ENCODE results near the gene MICALL2.

MICALL2 gene

DNA sequence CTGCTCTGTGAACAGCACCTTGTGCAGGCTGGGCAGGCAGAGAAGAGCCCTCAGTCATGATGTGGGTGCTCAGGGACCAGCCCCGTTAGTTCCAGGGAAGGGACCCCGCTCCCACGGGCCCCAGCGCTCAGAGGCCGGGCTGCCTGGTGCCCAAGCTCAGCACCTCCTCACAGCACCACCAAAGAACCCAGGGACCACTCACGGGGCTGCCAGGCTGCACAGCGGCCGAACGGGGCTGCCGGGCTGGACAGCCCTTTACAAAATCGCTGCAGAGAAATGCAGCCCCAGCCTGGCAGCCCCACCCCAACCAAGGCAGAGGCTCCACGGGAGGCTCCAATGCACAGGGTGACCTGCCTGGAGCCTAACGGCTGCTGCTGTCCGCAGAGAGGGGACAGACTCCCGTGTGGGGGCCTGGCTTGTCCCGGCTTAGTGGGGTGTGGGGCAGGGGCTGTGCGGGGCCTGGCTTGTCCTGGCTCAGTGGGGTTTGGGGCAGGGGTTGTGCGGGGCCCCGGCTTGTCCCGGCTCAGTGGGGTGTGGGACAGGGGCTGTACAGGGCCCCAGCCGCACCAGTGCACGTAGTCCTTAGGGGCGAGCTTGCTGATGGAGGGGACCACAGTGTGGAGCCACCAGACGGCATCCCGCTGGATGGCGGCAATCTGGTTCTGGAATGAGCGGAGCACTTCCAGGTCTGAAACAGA is 35.7 kb upstream of the MICALL2 start:
- no peak overlapping the region for H3K4me3 ChIP-seq (ENCODE audit: low read depth, low read length)
- no peak for DNase-seq (ENCODE audit: low read depth)
- no peak for TF ChIP-seq POLR2A (IDR thresholded peaks at IDR 0.05; ENCODE audit: extremely low read depth, insufficient read length)
- TF ChIP-seq MAX (IDR thresholded peaks at IDR 0.05; ENCODE audit: low read depth, low read length), result no peak
- no peak for TF ChIP-seq MYC (IDR thresholded peaks at IDR 0.05; ENCODE audit: low read depth, low read length)
- no peak for TF ChIP-seq CTCF (IDR thresholded peaks at IDR 0.05; ENCODE audit: low read depth, low read length)

- no peak overlapping the region for H3K4me3 ChIP-seq (ENCODE audit: low read depth, low read length)
- no peak for DNase-seq (ENCODE audit: low read depth)
- TF ChIP-seq MYC (IDR thresholded peaks at IDR 0.05; ENCODE audit: low read depth, low read length) (no peak), POLR2A (IDR thresholded peaks at IDR 0.05; ENCODE audit: extremely low read depth, insufficient read length) (no peak), MAX (IDR thresholded peaks at IDR 0.05; ENCODE audit: low read depth, low read length) (no peak), CTCF (IDR thresholded peaks at IDR 0.05; ENCODE audit: low read depth, low read length) (no peak)
These were observed 35.2 kb upstream of the MICALL2 start for GRCh38 chr7:1494447-1494846.

DNA sequence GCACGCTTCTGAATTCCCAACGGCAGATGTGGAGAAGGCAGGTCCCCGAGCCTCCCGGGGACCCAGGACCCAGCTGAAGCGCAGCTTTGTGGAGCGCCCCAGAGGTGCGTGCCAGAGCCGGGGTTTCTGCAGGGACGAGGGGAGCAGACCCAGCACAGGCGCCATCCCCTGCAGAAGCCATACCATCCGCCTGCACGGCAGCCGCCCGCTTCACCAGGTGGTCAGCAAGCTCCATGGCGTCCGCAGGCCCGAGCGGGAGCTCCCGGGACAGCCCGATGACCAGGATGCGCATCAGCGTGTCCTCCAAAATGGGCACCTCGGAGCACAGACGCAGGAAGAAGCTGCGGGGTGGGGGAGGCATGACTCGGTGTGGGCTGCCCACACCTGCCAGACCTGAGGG is 34.3 kb upstream of the MICALL2 start:
- no peak overlapping the region for H3K4me3 ChIP-seq (ENCODE audit: low read depth, low read length)
- TF ChIP-seq CTCF (IDR thresholded peaks at IDR 0.05; ENCODE audit: low read depth, low read length) (no peak), MYC (IDR thresholded peaks at IDR 0.05; ENCODE audit: low read depth, low read length) (no peak), POLR2A (IDR thresholded peaks at IDR 0.05; ENCODE audit: extremely low read depth, insufficient read length) (no peak), MAX (IDR thresholded peaks at IDR 0.05; ENCODE audit: low read depth, low read length) (no peak)
- DNase-seq (ENCODE audit: low read depth), result no peak

- no peak for DNase-seq (ENCODE audit: low read depth)
- TF ChIP-seq CTCF (IDR thresholded peaks at IDR 0.05; ENCODE audit: low read depth, low read length) (no peak), MAX (IDR thresholded peaks at IDR 0.05; ENCODE audit: low read depth, low read length) (no peak), POLR2A (IDR thresholded peaks at IDR 0.05; ENCODE audit: extremely low read depth, insufficient read length) (no peak)
- no peak overlapping the region for H3K4me3 ChIP-seq (ENCODE audit: low read depth, low read length)
These were observed 33.9 kb upstream of the MICALL2 start for GRCh38 chr7:1493129-1493528.

- TF ChIP-seq MAX (IDR thresholded peaks at IDR 0.05; ENCODE audit: low read depth, low read length) (no peak), CTCF (IDR thresholded peaks at IDR 0.05; ENCODE audit: low read depth, low read length) (no peak), POLR2A (IDR thresholded peaks at IDR 0.05; ENCODE audit: extremely low read depth, insufficient read length) (no peak), MYC (IDR thresholded peaks at IDR 0.05; ENCODE audit: low read depth, low read length) (no peak)
- DNase-seq (ENCODE audit: low read depth), result no peak
These were observed 33.4 kb upstream of the MICALL2 start for GRCh38 chr7:1492640-1493039.

More at GRCh38 chr7:1492640-1493039, 33.4 kb upstream of the MICALL2 start:
- H3K4me3 ChIP-seq (ENCODE audit: low read depth, low read length), result no peak overlapping the region

Data from NB4 (cell line).